KBM-7 (cell line): ENCODE data around the gene TBC1D14.

Source experiments
- DNase-seq: peaks from one replicate; pipeline ENCODE4 v3.0.0-alpha.2; 2015
- in situ Hi-C: fragments of 300-500 bp; cut with MboI; formaldehyde crosslinking; loops from 2 replicates; pipeline ENCODE4 v1.14.3; 2020; ENCODE audit warnings: low sequenced_read_pairs, low pct_unique_long_range_greater_than_20kb, mixed read lengths

Gene TBC1D14

DNA sequence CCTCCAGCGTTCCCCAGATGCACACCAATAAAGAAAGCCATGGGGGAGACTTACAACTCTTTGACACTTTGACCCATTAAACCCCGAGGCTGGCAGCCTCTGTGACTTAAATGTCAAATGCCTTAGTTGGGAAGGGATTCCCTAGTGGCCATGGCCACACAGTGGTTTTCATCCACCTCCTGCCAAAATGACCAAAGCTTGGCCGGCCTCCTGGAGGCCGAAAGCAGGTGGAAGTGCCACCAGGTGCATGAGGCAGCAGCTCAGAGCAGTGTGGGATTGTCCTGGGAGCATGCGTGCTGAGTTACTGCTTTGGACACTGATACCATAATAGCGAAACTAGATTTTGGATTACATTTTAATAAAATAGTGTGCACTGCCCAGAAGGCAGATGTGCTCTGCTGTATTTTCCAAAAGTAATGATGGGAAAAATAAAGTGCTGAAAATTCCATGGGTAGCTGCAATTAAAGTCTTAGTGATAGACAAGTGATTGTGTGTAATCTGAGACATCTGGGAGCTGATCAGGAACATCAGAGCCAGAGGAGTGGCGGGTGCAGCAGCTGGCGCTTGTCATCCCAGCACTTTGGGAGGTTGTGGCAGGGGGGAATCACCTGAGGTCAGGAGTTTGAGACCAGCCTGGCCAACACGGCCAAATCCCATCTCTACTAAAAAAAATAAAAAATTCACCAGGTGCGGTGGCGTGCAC is 93.7 kb downstream of the TBC1D14 start:
- in situ Hi-C loops, result no loop called here

DNA sequence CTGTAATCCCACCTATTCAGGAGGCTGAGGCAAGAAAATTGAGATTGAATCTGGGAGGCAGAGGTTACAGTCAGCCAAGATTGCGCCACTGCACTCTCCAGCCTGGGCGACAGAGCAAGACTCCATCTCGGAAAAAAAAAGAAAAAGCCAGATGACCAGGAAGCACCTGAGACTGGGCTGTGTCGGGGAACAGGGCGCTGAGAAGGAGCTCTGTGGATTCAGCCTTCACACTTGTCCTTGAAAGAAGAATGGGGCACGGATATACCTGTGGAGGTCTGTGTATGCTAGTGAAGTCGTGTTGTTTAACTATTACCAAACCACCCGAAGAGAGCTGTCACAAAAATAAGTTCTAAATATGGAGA is 94.2 kb downstream of the TBC1D14 start:
- in situ Hi-C loops, result no loop called here
- no peak for DNase-seq

More for the DNA sequence above, 93.7 kb downstream of the TBC1D14 start:
- DNase-seq, result no peak

DNA sequence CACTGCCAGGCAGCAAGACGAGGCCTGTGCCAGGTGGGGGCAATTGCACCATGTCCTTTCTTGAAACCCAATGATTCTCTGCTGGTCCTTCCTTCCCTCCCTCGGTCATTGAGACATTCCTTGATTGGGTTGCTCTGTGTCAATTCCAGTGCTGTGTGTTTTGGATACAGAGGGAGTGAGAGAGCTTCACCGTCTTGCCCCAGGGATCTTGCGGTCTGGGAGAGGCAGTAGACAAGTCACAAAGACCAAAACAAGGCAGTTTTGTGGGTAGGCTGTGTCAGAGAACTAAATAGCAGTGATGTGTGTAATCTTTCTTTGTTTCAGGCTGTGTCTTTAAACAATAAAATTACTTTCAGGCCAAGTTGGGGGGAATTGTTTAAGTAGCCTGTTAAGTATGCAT is 94.7 kb downstream of the TBC1D14 start:
- in situ Hi-C loops, result no loop called here
- DNase-seq, result no peak

DNA sequence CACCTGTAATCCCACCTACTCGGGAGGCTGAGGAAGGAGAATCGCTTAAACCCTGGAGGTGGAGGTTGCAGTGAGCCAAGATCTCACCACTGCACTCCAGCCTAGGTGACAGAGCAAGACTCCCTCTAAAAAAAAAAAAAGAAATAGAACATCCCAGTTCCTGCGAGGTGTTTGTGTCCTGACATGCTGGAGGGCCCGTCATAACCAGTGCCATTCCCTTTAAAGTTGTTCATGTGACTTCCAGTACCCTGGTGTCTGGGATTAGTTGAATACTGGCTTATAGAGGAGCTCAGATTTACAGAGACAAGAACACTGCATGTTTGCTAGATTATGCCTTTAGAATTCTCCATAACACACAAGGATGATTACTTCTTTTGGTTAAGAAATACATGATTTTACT is 95.9 kb downstream of the TBC1D14 start:
- no peak for DNase-seq
- in situ Hi-C loops, result no loop called here

DNA sequence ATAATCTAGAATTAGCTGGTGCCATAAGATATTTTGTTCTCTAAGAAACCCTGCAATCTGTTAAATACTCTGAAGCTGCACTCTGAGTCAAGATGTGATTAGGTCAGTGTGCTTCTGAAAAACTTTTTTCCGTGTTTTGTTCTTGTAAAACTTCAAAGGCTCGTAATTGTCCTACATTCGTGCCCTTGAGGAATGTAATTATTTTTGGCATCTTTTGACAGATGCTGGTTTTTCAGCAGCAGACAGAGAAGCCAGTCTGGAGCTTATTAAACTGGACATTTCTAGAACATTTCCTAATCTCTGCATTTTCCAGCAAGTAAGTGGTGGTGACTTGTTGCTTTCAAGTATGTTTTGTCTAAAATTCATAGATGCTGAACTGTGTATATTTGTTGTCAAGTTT is 96.8 kb downstream of the TBC1D14 start:
- DNase-seq, result no peak
- in situ Hi-C loops, result no loop called here

DNA sequence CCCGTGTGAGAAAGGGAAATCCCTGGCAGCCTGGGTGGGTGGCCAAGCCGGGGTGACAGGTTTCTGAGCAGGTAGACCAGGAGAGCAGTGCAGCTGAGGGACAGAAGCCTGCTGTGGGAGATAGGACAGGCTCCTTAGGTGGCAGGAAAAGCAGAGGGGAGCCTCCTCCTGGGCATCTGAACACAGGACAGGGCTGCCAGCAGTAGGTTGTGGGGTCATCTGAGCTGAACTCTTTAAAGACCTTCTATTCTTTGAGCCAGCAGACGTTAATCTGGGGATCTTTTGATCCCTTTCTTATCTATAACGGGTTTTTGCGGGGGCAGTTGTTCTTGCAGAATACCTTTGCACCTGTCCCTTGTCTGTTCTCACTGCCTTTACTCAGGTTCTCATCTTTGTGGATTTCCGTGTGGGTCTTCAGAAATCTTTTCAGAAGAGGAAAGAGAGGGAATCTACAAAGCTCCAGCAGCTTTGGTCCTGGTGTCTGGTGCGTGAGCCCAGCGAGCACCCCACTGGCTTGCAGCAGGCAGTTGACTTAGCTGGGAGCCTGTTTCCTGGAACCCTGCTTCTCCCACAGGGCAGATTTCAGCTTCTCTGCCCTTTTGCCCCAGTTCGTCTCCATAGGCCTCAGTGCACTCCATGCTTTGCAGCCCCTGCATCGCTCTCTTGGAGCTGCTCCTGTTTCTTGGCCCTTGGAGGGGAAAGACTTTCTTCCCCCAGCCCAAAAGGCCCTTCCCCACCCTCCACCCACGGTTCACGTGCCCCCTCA is 97.7 kb downstream of the TBC1D14 start:
- no peak for DNase-seq
- in situ Hi-C loops, result no loop called here

DNA sequence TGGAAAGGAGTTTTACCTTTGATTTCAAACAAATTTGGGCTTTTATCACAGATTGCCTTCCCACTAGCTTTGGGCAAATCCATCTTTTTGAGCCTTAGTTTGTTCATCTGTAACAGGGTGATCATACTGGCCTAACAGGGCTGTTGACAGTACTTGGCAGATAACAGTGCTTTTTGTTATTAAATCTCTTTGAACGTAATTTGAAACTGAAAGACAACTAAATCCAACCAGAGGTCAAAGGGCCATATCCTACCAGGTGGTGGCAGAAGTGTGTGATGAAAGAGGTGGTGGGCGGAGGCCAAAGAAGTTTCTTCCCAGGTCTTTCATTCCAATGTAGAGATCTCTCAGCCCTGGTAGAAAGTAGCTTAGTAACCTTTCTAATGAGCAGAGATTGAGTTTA is 98.3 kb downstream of the TBC1D14 start:
- no peak for DNase-seq
- in situ Hi-C loops, result no loop called here

DNA sequence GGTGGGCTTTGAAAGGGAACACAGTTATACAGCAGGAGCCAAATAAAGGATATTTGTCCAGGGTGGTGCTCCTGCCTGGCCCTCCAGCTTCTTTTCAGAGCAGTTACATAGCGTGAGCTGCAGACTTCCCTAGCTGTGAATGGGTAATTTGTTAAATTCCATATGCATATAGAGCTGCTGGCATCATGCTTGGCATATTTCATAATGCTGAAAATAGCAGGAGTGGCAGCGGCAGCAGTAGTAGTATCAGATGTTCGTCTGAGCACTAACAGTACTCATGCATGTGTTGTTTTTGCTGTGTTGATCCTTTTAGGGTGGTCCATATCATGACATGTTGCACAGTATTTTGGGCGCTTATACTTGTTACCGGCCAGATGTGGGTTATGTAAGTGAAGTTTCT is 99.9 kb downstream of the TBC1D14 start:
- no peak for DNase-seq
- in situ Hi-C loops, result no loop called here

DNA sequence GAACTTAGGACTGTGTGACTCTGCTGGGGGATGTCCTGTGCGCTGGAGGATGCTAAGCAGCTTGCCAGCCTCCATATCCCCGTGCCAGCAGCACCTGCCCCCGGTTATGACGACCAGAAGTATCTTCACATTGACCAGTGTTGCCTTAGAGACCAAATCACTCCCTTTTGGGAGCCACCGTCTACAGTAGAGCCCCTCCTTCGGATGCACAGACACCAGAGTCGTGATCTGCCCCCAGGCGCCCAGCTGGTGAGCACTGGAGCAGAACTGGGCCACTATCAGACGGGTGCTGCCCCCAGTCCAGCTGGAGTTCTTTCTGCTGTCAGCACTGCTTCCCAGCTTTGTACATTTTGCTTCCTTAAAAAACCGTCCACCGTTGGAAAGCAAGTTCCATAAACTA is 103.5 kb downstream of the TBC1D14 start:
- in situ Hi-C loops, result no loop called here
- no peak for DNase-seq

DNA sequence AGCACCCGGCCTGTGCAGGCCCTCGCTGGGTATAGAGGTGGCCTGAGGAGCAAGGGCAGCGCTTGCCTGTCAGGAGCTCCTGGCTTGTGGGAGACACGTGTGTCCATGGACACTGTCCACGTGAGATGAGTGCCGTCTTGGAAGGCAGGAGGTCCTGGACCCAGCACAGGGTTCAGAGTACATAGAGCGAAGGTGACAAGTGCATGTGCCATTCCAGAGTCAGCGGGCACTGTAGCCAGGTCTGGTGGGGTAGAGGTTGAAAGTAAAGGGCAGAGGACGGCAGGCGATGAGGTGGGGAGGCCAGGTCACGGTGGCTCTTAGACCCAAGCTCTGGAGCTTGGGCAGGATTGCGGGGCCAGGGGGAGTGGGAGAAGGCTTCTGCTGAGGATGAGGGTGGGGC is 105.2 kb downstream of the TBC1D14 start:
- in situ Hi-C loops, result no loop called here
- no peak for DNase-seq

DNA sequence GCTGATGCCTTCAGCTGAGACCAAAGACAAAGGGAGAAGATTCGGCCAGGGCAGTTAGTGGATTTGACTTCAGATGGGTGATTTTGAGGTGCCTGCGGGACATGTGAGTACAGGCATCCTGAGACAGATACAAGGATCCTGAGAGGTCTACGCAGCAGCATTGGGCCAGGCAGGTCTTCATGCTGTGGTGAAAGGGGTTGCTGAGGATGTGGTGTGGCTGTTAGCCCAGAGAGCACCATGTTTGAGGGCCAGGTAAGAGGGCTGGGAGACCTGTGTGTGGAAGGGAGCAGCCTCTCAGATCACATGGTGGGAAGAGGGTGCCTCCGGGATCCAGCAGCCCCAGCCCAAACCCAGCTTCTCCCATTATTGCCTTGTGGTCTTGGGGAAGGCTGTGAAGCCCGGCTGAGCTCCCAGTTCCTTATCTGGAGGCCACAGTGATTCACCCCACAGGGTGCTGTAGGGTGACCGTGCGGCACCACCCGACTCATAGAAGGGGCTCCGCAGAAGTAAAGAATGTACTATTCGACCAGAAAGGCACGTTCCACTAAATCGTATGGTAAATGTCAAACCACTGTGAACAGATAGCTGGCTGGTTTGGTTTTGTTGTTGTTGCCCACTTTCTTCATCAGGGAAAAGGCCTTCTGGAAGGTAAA is 105.9 kb downstream of the TBC1D14 start:
- in situ Hi-C loops, result no loop called here
- no peak for DNase-seq

DNA sequence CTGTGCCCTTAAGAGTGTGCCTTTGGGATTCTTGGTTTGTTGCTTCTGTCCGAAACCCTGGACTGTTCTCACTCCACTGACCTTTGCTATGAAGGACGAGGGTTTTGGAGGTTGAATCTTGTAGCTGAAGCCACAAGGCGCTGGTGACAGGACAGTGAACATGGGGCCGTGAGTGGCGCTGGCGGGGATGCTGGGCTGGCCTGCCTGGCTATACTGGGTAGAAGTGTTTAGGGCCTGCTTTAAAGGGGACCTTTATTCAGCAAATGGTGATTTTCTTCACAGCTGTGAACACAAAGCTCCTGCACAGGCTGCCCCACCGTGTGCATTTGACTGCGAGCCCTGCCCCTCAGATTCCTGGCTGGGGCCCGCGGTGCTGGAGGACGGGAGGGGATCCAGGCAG is 106.5 kb downstream of the TBC1D14 start:
- no peak for DNase-seq
- in situ Hi-C loops, result no loop called here

DNA sequence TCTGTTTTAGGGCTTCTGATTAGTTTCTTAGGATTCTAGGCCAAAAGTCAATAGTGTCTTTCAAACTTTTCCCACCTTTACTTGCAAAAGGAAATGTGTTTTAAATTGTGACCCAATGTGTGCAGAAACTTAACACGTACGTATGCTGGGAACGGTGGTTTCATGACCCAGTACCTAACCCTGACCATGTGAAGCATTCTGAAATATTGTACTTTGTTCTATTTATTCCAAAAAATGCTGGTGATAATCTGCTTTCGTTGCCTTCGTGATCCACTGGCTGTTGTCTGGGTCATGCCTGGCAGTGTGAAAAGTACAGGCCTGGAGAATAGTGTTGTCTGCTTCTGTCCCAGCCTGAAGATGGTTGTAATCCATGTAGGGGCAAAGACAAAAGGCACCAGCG is 106.9 kb downstream of the TBC1D14 start:
- in situ Hi-C loops, result no loop called here
- DNase-seq, result no peak

DNA sequence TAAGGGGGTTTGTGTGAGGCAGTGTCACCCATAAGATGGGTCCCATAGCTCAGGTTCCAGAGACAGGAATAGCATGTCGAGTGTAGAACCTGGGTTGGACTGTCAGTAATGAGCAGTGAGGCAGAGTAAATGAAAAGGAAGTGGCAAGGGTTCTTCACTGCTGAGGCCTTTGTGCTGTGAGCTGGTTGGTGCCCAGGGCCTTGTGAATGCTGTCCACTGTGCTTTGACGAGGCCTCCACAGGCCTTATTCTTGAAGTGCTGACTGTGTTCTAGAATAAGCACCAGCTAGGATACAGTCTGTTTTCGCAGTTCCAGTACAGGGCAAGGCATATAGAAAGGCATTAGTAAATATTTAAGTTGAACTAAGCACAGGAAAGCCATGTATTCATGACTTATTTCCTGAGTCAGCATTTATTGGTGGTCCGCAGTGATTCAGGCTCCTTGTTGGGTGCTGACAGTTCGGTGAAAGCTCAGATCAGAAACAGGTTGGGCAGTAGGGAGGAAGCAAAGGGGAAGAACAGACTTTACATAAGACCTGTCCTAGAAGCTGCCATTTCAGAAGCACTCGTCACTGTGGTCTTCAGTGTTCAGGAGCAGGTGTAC is 107.9 kb downstream of the TBC1D14 start:
- in situ Hi-C loops, result no loop called here
- DNase-seq, result no peak

DNA sequence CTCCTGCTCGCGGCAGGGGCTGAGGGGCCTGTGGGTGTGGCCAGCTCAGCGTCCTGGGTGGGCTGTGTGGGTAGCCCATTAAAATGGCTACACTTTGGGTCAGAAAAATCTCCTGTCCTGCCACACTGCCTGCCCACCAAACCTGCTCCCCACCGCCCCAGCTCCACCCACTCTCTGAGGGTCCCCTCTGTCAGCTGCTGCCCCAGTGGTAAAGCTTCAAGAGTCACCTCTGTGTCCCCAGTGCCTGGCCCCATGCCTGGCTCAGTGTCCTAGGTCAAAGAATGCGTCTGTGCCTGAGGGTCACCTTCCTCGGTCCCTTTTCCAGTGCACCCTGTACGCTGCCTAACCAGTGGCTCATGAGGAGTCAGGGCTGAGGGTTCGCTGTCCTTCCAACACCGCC is 108.7 kb downstream of the TBC1D14 start:
- no peak for DNase-seq
- in situ Hi-C loops, result no loop called here

DNA sequence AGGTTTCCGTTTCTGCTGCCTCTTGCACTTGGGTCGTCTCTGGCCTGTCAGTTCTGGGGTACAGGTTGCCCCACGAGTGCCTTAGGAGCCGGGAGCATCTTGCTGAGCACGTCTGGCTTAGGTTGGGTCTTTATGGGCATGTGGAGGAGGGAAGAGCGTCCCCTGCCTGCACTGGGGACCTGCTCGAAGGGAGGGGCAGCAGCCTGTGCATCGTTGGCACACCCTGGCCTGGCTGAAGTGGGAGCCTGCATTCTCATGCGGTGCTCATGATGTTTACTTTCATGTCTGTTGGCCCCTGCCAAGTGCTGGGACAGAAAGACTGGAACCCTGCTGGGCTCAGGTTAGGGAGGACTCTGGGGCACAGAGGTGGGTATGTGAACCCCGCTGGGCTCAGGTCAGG is 109.7 kb downstream of the TBC1D14 start:
- in situ Hi-C loops, result no loop called here
- DNase-seq, result no peak

DNA sequence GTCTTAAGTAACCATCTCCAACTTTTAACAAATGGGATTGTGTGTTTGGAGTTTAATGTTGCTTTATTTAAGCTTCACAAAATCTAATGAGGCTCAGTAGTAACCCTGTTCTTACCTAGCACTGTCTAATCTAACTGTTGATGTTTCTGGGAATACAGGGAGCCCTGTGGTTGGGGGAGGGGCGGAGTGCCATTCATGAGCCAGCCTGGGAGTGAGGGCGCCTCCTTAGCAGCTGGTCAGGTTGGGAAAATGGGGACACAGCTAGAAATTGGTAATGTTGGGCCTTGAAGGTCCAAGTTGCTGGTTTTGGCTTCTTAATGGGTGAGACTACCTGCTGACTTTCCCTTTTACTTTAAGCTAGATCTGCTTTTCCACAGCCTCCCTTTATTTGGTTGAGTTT is 110.7 kb downstream of the TBC1D14 start:
- in situ Hi-C loops, result no loop called here
- no peak for DNase-seq

DNA sequence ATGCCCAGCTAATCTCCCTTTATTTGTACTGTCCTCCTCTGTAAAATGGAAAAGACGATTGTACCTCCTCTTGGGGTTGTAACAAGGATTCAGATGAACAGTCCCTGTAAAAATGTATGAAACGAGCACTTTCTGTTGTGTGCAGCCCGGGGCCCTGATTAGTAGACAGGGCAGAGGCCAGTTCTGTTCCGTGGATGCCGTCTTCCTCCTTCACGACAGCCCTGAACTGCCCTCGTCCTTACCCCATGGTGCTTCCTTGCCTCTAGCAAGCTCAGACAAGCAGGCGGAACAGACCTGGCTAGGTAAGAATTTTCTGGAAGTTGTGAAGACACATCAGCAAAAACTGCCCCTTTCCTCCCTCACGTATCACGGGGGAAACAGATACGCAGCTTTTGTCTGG is 111.2 kb downstream of the TBC1D14 start:
- no peak for DNase-seq
- in situ Hi-C loops, result no loop called here

DNA sequence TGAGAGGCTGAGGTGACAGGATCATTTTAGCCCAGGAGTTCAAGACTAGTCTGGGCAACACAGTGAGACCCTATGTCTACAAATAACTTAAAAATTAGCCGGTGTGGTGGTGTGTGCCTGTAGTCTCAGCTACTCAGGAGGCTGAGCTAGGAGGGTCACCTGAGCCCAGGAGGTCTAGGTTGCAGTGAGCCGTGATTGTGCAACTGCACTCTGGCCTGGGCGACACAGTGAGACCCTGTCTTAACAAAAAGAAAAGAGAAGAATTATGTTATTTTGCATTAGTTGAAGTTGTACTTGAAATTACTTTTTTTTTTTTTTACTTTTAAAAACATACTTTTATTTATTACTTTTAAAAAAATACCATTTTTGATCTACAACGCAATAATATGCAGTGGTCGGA is 111.7 kb downstream of the TBC1D14 start:
- in situ Hi-C loops, result no loop called here
- no peak for DNase-seq
